GM10266 (cell line): ENCODE results near the gene MAPK10.

Source experiments
- DNase-seq: peaks from one replicate; pipeline ENCODE4 v3.0.0; 2012; ENCODE audit errors: extremely low spot score
- CTCF ChIP-seq: IDR thresholded peaks from 2 replicates; pipeline ENCODE4 v1.5.1; 2012; ENCODE audit warnings: mild to moderate bottlenecking, low read depth; ENCODE audit not compliant: control insufficient read depth, insufficient read depth; ENCODE audit errors: missing control alignments

Gene MAPK10

GRCh38 chr4:86367577-86367976 is 7.7 kb upstream of the MAPK10 start:
- TF ChIP-seq CTCF = no peak
- no peak for DNase-seq

GRCh38 chr4:86366920-86367319 is 7.1 kb upstream of the MAPK10 start:
- no peak for DNase-seq
- TF ChIP-seq CTCF = no peak

GRCh38 chr4:86362510-86362909 is 2.7 kb upstream of the MAPK10 start:
- no peak for DNase-seq
- TF ChIP-seq CTCF = no peak

- TF ChIP-seq CTCF = no peak
- DNase-seq = no peak
Measured at GRCh38 chr4:86358257-86358656, 1.6 kb downstream of the MAPK10 start.

- no peak for TF ChIP-seq CTCF
- no peak for DNase-seq
Measured at GRCh38 chr4:86357608-86358007, 2.2 kb downstream of the MAPK10 start.

GRCh38 chr4:86356425-86357210 is 3.2 kb downstream of the MAPK10 start:
- TF ChIP-seq CTCF = no peak
- DNase-seq = no peak

GRCh38 chr4:86354390-86354789 is 5.5 kb downstream of the MAPK10 start:
- no peak for DNase-seq
- TF ChIP-seq CTCF = no peak
